ENCODE results near the gene FOXD4L1.
"Not testable (repeated sequence)": the region's sequence is repeated elsewhere in the genome, so short reads cannot be mapped to it uniquely, and the experiment has no call there.

FOXD4L1 gene

DNA sequence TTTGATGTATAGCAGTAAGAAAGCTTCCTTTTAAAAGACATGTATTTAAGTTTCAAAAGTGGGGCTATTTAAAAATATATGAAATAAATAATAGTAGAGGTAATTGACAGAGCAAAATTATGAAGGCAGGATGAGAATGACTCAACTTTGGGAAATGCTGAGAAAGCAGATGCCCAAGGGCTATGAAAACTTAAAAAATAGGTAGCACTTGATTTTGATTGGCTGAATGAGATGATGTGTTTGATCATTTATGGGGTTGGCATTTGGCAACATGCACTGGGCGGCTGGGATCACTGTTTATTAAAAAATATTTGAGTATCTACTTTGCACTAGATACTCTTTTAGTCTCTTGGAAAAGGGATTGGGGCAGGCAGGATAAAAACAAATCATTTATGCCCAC lies 26.5 kb downstream of the FOXD4L1 start:
- not testable (repeated sequence) for DNase-seq (ENCODE audit: low read depth in 2 of 2)

DNA sequence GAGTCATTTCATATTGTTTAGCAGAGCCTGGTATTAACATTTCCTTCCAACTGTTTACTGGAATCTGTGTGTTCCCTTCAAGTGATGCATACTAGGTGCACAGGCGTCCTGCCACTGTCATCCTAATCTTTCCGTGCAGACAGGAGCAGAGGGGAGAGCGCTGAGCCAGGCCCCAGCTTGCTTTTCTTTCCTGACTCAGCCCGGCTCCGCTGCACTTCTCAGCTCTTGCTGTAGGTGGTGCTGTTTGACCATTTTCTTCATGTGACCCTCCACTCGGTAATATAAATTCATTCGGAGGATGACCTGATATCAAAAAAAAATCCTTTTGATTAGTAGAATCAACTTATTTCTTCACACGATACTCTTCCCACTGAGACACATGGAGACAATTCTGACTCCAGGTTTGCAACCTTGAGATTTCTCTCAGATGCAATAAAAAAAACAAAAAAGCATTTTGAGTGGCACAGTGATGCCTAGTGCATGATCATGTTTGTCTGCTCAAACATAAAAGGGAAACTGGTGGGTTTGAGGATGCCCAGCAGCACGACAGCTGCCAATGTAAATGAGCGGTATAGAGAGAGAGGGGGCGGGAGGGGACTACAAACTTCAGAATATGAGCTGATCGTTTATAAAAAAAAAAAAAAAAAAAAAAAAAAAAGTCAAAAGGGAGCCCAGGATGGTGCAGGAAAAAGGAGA lies 29.0 kb downstream of the FOXD4L1 start:
- not testable (repeated sequence) for DNase-seq (ENCODE audit: low read depth in 2 of 2)

DNA sequence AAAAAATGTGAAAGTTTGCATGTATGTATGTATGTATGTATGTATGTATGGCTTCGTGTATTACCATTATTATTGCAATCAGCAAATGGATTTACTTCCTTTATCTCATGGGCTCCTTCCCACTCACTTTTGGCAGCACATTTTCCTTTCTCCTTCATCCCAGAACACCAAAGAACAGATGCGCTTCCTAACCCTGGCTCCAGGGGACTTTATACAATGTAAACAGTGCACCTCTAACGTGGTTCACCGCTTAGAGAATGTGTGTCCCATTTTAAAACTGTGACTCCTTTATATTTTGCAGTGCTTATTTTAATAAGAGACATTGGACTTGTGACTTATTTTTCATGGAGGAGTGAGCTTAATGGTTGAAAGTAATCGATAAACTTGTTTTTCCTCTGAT lies 29.7 kb downstream of the FOXD4L1 start:
- not testable (repeated sequence) for DNase-seq (ENCODE audit: low read depth in 2 of 2)

DNA sequence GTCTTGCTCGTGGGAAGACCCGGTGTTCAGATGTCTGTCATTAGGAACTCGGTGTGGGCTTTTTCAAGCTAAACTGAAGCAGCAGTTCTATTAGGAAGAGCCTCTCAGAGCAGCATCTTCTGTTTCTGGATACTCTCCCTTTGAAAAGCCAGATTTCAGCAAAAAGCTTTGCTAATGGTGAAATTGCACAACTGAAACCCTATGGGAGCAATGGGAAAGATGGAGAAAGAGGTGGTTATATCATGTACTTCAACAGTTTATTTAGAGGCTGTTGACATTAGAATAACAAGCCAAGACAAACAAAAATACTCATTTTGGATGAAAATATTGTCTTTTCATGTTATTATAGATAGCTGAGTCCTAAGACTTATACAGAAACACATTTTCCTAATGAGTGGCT lies 30.4 kb downstream of the FOXD4L1 start:
- DNase-seq (ENCODE audit: low read depth in 2 of 2), result not testable (repeated sequence)

DNA sequence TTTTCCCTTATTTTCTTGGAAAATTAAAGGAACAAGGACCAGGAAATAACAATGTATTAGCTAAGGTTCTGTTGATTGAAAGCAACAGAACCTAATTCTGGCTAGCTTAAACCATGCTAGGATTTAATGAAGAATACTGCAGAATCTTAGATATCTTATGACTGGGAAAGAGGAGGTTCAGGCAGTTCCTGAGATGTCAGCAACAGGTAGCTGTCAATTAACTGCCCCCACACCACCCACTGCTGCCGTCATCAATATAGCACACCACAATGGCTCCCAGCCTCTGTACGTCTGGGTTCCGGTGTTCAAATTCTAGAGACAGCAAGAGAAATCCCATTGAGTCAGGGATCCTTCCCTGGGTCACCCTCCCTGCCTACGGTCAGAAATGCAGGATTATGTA lies 34.5 kb downstream of the FOXD4L1 start:
- not testable (repeated sequence) for DNase-seq (ENCODE audit: low read depth in 2 of 2)

DNA sequence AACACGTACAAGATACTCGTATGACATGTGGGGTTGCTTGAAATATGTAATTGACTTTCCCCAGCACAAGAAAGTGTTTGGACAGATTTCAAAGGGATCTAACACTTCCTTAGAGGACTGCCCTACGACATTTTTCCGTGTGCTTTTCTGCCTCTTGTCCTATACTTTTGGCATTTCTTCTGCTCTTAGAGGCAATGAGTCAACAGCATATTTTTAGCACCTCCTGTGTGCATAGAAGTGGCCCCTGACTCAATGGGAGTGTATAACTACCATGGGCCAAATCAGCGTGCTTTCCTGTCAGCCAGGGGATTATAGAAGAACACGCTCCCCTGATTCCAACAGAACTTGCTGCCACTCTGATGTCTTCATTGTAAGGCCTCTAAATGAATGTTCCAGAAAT lies 38.1 kb downstream of the FOXD4L1 start:
- not testable (repeated sequence) for DNase-seq (ENCODE audit: low read depth in 2 of 2)

DNA sequence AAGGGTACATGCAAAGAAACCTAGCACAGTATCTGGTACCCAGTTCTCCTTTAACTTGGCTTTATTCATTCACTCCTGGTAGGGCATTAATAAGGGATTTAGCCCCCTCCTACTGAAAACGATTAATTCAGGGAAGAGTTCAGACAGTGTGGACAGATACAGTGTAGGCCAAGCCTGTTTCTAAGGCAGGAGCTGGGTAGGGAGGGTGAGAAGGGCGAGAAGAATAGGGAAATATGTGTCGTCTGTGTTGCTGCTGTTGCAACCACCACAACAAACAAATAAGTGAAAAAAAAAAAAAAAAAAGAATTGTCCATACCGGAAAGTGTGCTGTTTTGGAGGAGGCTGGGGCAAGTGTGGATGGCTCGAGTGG lies 42.4 kb downstream of the FOXD4L1 start:
- DNase-seq (ENCODE audit: low read depth in 2 of 2), result not testable (repeated sequence)

DNA sequence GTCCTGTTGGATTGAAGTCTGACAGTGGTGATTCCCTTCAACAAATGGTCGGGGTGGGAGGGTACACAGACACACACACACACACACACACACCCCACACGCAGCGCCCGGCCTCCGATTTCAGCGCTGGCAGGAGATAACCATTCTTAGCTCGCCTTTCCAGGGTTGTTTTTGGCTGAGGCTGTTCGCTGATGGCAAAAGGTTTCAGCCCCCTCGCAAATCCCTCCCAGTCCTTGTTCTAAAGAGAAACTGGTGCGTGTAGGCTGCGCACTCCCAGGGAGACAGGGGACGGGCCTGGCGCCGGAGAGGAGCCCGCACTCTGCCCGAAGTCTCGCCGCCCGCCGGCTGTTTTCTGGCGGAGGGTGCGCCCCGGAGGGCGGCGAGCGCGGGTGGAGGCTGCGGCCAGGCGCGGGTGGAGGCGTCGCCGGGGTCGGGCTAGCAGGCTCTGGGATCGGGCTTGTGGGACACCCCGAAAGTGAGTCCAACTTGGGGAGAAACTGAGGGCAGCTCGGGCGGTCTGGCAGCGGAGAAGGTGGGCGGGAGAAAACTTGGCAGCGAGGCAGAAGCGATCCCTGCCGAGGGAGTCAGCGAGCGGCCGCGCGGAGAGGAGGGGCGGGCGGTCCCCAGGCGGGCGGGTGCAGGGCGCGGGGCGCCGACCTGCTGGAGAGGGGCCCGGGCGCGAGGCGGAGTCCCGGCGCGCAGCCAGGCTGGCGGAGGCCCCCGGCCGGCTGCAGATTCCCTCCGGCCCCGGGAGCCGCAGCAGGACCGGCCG lies 42.9 kb downstream of the FOXD4L1 start:
- peak in 1 of 2 donors; percentile 15 for DNase-seq (ENCODE audit: low read depth in 2 of 2)

DNA sequence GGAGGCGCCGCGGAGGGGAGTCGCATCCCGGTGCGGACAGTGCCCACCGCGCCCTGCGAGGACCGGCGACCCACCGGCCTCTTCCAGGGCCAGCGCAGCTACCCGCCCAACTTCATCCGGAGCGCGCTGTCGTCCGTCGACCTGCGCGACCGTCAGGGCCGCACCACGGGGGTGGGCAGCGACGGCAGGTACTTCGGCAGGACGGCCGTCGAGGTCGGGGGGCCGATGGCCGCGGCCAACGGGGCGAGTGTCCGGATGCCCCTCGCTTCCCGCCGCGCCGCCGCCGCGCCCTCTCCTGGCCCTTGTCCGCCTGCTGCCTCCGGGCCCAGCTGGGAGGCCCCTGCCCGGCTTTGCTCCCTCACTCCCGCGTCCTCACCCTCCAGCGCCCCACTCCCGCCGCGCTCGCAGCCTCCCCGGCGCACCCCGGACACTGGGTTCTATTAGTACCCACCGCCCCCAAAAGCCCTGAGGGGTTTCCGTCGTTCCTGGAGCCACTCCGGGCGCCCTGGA lies 43.6 kb downstream of the FOXD4L1 start:
- DNase-seq (ENCODE audit: low read depth in 2 of 2), result not testable (repeated sequence)

DNA sequence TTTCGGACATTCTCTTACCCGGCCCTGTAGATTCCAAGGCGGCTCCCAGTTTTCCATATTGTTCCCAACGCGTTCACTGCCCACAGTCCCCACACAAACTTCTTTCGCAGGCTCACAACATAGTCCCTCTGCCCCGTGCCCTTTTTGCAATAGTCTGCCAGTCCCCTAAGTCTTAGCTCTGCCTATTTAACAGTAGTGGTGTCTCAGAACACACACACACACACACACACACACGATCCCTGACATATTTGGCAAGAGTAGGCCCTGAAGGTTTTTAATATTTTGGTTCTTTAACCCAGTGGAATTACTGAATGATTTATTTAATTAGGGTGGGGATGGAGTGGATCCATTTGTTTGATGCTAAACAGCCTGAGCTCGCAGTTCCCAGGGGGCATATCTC lies 44.1 kb downstream of the FOXD4L1 start:
- DNase-seq (ENCODE audit: low read depth in 2 of 2), result not testable (repeated sequence)
